IMR-90 (cell line): ENCODE results near the gene RGS10. TPM values are rescaled to one million over a fixed set of nuclear protein-coding genes. Genes with fewer than 3 reads are reported as not detected.
A peak's percentile ranks its signal among the peaks of the same experiment; 100 is the strongest.

Source experiments
- ATAC-seq: fragments of 200-7000 bp; cut with Tn5 transposase; 2 replicates; pipeline ENCODE4 v1.9.1; 2020; ENCODE audit warnings: low read depth, mild to moderate bottlenecking, moderate library complexity
- BruUV-seq: library from RNA; stranded (reverse); fragments of 400-500 nt; replicated peaks from 2 replicates; lab custom pipeline; 2021; lab: Mats Ljungman, UMichigan
- CTCF ChIA-PET: fragments of 300-600 bp; formaldehyde crosslinking; extraction: SDS; loops from one replicate; lab custom pipeline; 2021; ENCODE audit warnings: antibody characterized with exemption; lab: Yijun Ruan, JAX
- POLR2A ChIA-PET: fragments of 300-600 bp; sonication (Branson Sonifier 250); formaldehyde crosslinking; loops from one replicate; lab custom pipeline; 2022; ENCODE audit warnings: antibody characterized with exemption; ENCODE audit not compliant: unreplicated experiment; lab: Charles Lee
- DNase-seq: peaks from one replicate; pipeline ENCODE4 v3.0.0; 2013
- H2AFZ ChIP-seq: replicated peaks from 2 replicates; pipeline ENCODE3; 2013; ENCODE audit warnings: low read length, mild to moderate bottlenecking; ENCODE audit not compliant: poor library complexity
- H2AK5ac ChIP-seq: 2 replicates; pipeline ENCODE4 v1.6.1; 2013; ENCODE audit warnings: low read depth, low read length, inconsistent platforms
- H2AK9ac ChIP-seq: replicated peaks from 2 replicates; pipeline ENCODE3; 2013; ENCODE audit warnings: mild to moderate bottlenecking, low read depth, low read length, moderate library complexity; ENCODE audit not compliant: poor library complexity
- H2BK120ac ChIP-seq: 2 replicates; pipeline ENCODE4 v1.6.1; 2013; ENCODE audit warnings: low read depth, low read length, inconsistent platforms
- H2BK15ac ChIP-seq: 3 replicates; pipeline ENCODE4 v1.6.1; 2013; ENCODE audit warnings: low read depth, low read length, inconsistent platforms
- H2BK20ac ChIP-seq: 2 replicates; pipeline ENCODE4 v1.6.1; 2013; ENCODE audit warnings: low read depth, mild to moderate bottlenecking, inconsistent platforms, low read length, moderate library complexity
- H2BK5ac ChIP-seq: 2 replicates; pipeline ENCODE4 v1.6.1; 2013; ENCODE audit warnings: mild to moderate bottlenecking, low read depth, low read length, inconsistent platforms; ENCODE audit not compliant: poor library complexity, severe bottlenecking
- H3K14ac ChIP-seq: replicated peaks from 2 replicates; pipeline ENCODE4 v1.6.1; 2013; ENCODE audit warnings: low read depth, low read length, inconsistent platforms
- H3K18ac ChIP-seq: 2 replicates; pipeline ENCODE4 v1.6.1; 2013; ENCODE audit warnings: low read depth, low read length, control low read depth
- H3K23ac ChIP-seq: 2 replicates; pipeline ENCODE4 v1.6.1; 2013; ENCODE audit warnings: low read depth, low read length, inconsistent platforms
- H3K27ac ChIP-seq: 2 replicates; pipeline ENCODE4 v1.5.1; 2013; ENCODE audit warnings: mild to moderate bottlenecking, control low read depth, low read length; ENCODE audit not compliant: insufficient read depth
- H3K27me3 ChIP-seq: 2 replicates; pipeline ENCODE4 v1.6.1; 2013; ENCODE audit warnings: low read length; ENCODE audit not compliant: control insufficient read depth, insufficient read depth
- H3K36me3 ChIP-seq: 2 replicates; pipeline ENCODE4 v1.6.1; 2013; ENCODE audit warnings: low read length, mixed read lengths; ENCODE audit not compliant: control insufficient read depth, insufficient read depth
- H3K4ac ChIP-seq: 2 replicates; pipeline ENCODE4 v1.6.1; 2013; ENCODE audit warnings: low read depth, low read length, inconsistent platforms
- H3K4me1 ChIP-seq: 2 replicates; pipeline ENCODE4 v1.6.1; 2013; ENCODE audit warnings: low read length, mixed read lengths; ENCODE audit not compliant: control insufficient read depth, insufficient read depth
- H3K4me2 ChIP-seq: 2 replicates; pipeline ENCODE4 v1.6.1; 2013; ENCODE audit warnings: low read depth, mild to moderate bottlenecking, control low read depth, low read length, moderate library complexity
- H3K4me3 ChIP-seq: 2 replicates; pipeline ENCODE4 v1.5.1; 2013; ENCODE audit warnings: low read depth, mild to moderate bottlenecking, control low read depth, low read length, moderate library complexity; ENCODE audit not compliant: insufficient read depth
- H3K56ac ChIP-seq: 2 replicates; pipeline ENCODE4 v1.6.1; 2013; ENCODE audit warnings: low read length, inconsistent platforms; ENCODE audit not compliant: insufficient read depth; ENCODE audit errors: extremely low read depth
- H3K79me1 ChIP-seq, 2 experiments: 2 replicates each; pipeline ENCODE4 v1.6.1; 2013; ENCODE audit warnings: low read length in 2 of 2, inconsistent platforms in 1 of 2, low read depth in 1 of 2
- H3K9ac ChIP-seq: 2 replicates; pipeline ENCODE4 v1.6.1; 2013; ENCODE audit warnings: low read depth, low read length, control low read depth
- H3K9me1 ChIP-seq: 2 replicates; pipeline ENCODE4 v1.6.1; 2013; ENCODE audit warnings: low read length, inconsistent platforms; ENCODE audit not compliant: insufficient read depth
- H3K9me3 ChIP-seq: 2 replicates; pipeline ENCODE4 v1.6.1; 2013; ENCODE audit warnings: low read length; ENCODE audit not compliant: control insufficient read depth, insufficient read depth
- H4K20me1 ChIP-seq: 2 replicates; pipeline ENCODE4 v1.6.1; 2013; ENCODE audit warnings: low read length, inconsistent platforms; ENCODE audit not compliant: insufficient read depth
- H4K5ac ChIP-seq: 2 replicates; pipeline ENCODE4 v1.6.1; 2013; ENCODE audit warnings: mild to moderate bottlenecking, low read depth, low read length, control low read depth
- H4K8ac ChIP-seq, 2 experiments: 2 replicates each; pipeline ENCODE4 v1.6.1; 2013; ENCODE audit warnings: low read depth in 2 of 2, low read length in 2 of 2, control low read depth in 1 of 2, inconsistent platforms in 1 of 2
- H4K91ac ChIP-seq: 2 replicates; pipeline ENCODE4 v1.6.1; 2013; ENCODE audit warnings: low read depth, low read length, inconsistent platforms; ENCODE audit not compliant: insufficient read depth
- CEBPB ChIP-seq: IDR thresholded peaks from 2 replicates; pipeline ENCODE4 v1.6.1; 2012; ENCODE audit warnings: low read depth, low read length, improper control_type of control experiment
- CTCF ChIP-seq: conservative IDR thresholded peaks from 2 replicates; pipeline ENCODE4 v1.5.1; 2012; ENCODE audit warnings: mild to moderate bottlenecking, low read depth, low read length, improper control_type of control experiment
- ELK1 ChIP-seq: fragments of 150-350 bp; IDR thresholded peaks from 2 replicates; pipeline ENCODE4 v1.6.1; 2016; ENCODE audit warnings: low read depth, mild to moderate bottlenecking, low read length, moderate library complexity, borderline replicate concordance
- MAZ ChIP-seq: IDR thresholded peaks from 2 replicates; pipeline ENCODE4 v1.6.1; 2012; ENCODE audit warnings: low read depth, mild to moderate bottlenecking, low read length, improper control_type of control experiment, moderate library complexity, borderline replicate concordance
- MXI1 ChIP-seq: IDR thresholded peaks from 2 replicates; pipeline ENCODE4 v1.6.1; 2012; ENCODE audit warnings: low read depth, mild to moderate bottlenecking, low read length, moderate library complexity, borderline replicate concordance
- NFE2L2 ChIP-seq: fragments of 150-350 bp; IDR thresholded peaks from 2 replicates; pipeline ENCODE4 v1.6.1; 2016; ENCODE audit warnings: low read depth, mild to moderate bottlenecking, low read length
- RAD21 ChIP-seq: IDR thresholded peaks from 2 replicates; pipeline ENCODE4 v1.6.1; 2012; ENCODE audit warnings: low read length, improper control_type of control experiment
- RCOR1 ChIP-seq: IDR thresholded peaks from 2 replicates; pipeline ENCODE4 v1.6.1; 2012; ENCODE audit warnings: mild to moderate bottlenecking, low read length, improper control_type of control experiment; ENCODE audit not compliant: insufficient replicate concordance
- RFX5 ChIP-seq: IDR thresholded peaks from 2 replicates; pipeline ENCODE4 v1.8.0; 2012; ENCODE audit warnings: low read depth, mild to moderate bottlenecking, low read length, moderate library complexity
- SMC3 ChIP-seq: fragments of 150-350 bp; IDR thresholded peaks from 2 replicates; pipeline ENCODE4 v1.6.1; 2016; ENCODE audit warnings: low read depth, mild to moderate bottlenecking, antibody characterized with exemption, low read length, moderate library complexity
- WGBS, 2 experiments: methylation state at CpG; one replicate each; pipeline versions ENCODE4 v1.1.5 to v1.1.7; 2013; ENCODE audit warnings: missing lambda C conversion rate in 2 of 2; ENCODE audit not compliant: insufficient read length in 1 of 2; ENCODE audit errors: extremely low coverage in 2 of 2; 5-methylcytosine and 5-hydroxymethylcytosine counted together
- dilution Hi-C: fragments of 300-500 bp; cut with HindIII; formaldehyde crosslinking; loops from one replicate; pipeline ENCODE4 v1.14.3; 2018; ENCODE audit warnings: low sequenced_read_pairs; ENCODE audit not compliant: unreplicated experiment
- in situ Hi-C: fragments of 300-500 bp; cut with MboI; formaldehyde crosslinking; loops from 3 replicates; pipeline ENCODE4 v1.14.3; 2019; ENCODE audit warnings: low sequenced_read_pairs, inconsistent platforms, mixed read lengths
- intact Hi-C: fragments of 100-400 bp; cut with micrococcal nuclease; formaldehyde crosslinking; loops from 2 replicates; pipeline ENCODE4 v1.10.0; 2022
- polyA plus RNA-seq, 3 experiments: library from polyadenylated mRNA; depleted of rRNA; stranded (reverse); fragments of >200 nt; gene quantifications; 2 replicates each; pipeline ENCODE4 v1.2.3, GENCODE V29; 2012; ENCODE audit warnings: low replicate concordance in 1 of 3
- total RNA-seq: library from RNA; depleted of rRNA; stranded (reverse); fragments of >200 nt; gene quantifications from 2 replicates; pipeline ENCODE4 v1.2.3, GENCODE V29; 2012

RGS10 gene
- total and polyA plus RNA-seq, 2 of the 4 experiments (the other 2 are of a cell fraction), result 35.3 to 89.7 TPM

DNA sequence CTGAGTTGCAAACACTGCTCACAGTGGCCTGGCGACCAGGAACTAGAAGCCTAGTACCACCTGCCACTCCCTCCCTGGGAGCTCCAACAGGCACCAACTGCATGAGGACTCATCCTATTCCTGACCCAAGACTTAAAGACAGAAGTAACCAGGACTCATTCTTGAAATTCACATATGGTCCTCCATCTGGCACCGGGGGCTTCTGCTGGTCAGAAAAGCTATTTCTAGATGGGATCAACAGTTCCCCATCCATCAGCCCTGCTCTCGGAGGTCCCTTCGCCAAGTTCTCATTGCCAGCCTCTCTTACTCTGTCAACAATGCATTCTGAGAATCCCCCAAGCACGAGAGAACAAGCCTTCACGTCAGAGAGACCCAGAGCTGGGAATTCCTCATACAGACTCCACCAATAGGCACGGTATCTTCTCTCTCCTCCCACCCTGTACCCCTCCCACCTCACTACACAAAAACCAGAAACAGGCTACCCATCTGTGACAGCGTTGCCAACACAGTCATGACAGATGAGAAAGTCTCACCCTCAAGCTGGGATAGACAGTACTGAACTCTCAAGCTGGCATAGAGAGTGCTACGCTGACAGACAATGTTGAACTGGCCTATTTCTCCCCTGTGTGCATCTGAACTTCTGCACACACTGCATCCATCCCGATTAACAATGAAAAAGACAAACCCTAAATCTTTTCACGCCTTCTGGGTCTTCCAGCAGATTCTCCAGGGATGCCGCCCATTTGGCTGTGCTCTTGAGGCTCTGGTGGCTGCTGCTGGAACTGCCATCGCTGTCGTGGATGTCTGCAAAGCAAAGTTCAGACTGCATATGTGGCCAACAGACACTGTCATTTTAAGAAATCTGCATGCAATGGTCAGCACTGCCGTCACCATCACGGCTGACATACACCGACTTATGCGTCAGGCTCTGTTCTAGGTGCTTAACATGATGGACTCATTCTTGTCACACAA is 15.6 kb downstream of the RGS10 start:
- peak; percentile 21 for DNase-seq

More for the DNA sequence above, 15.6 kb downstream of the RGS10 start:
- peak overlapping the region; percentile 59 for H3K4me2 ChIP-seq
- peak overlapping the region; percentile 97 for H2AK5ac ChIP-seq
- peak overlapping the region; percentile 91 for H3K27ac ChIP-seq
- intact Hi-C loops (no loop called here), in situ Hi-C loops (no loop called here), dilution Hi-C loops (no loop called here)
- H3K14ac ChIP-seq, result peak overlapping the region; percentile 80
- peak overlapping the region; percentile 84 for H2BK120ac ChIP-seq
- peak overlapping the region; percentile 78 for H3K4ac ChIP-seq
- peak overlapping the region; percentile 34; the same call in 1 of the 2 replicates for H4K5ac ChIP-seq
- H4K91ac ChIP-seq, result peak overlapping the region; percentile 89
- H2AK9ac ChIP-seq, result peak overlapping the region; percentile 13
- H3K4me1 ChIP-seq, result peaks cover 34% of the 10 kb centered on the region
- peak overlapping the region; percentile 26; the same call in 2 of the 3 replicates for H2BK15ac ChIP-seq
- peaks cover 49% of the 10 kb centered on the region for H3K9me1 ChIP-seq
- no peak for ATAC-seq
- peak overlapping the region; percentile 44 for H2BK5ac ChIP-seq
- peak overlapping the region; percentile 79 for H2BK20ac ChIP-seq
- H4K8ac ChIP-seq, result peak overlapping the region; percentile 35 to 66; a peak in 1 of 4 replicates
- H4K20me1 ChIP-seq, result peaks cover 34% of the 10 kb centered on the region; the same call in 1 of the 2 replicates
- CTCF ChIA-PET, result interaction anchor here (0.9 to 1.3 kb wide), 3 partner anchors 15 to 76 kb away, joined by 3 read pairs; partner anchors contain the start of gene RGS10
- POLR2A ChIA-PET, result no interaction called here
- peaks cover 35% of the 10 kb centered on the region for H3K36me3 ChIP-seq
- no peak for TF ChIP-seq RFX5
- TF ChIP-seq CTCF, result no peak
- TF ChIP-seq RAD21, result no peak
- no peak for TF ChIP-seq MXI1
- TF ChIP-seq ELK1, result no peak
- no peak for TF ChIP-seq MAZ
- no peak for TF ChIP-seq RCOR1
- no peak for TF ChIP-seq SMC3
- no peak for TF ChIP-seq CEBPB
- TF ChIP-seq NFE2L2, result no peak
- BruUV-seq, result no TSS peak
- H3K9me3 ChIP-seq, result no peaks in the 10 kb centered on the region
- H3K18ac ChIP-seq, result peak overlapping the region; percentile 63
- peak overlapping the region; percentile 27; the same call in 1 of the 2 replicates for H3K56ac ChIP-seq
- H2AFZ ChIP-seq, result no peak overlapping the region
- WGBS, 2 experiments, result 62% methylated on average over 11 of the region's 18 CpGs; no CpG with 5 or more reads in 1 of the 2 experiments
- H3K23ac ChIP-seq, result peak overlapping the region; percentile 55
- H3K79me1 ChIP-seq, result peaks cover 31 to 92% of the 10 kb centered on the region in 2 experiments
- no peaks in the 10 kb centered on the region for H3K27me3 ChIP-seq
- no peak overlapping the region for H3K4me3 ChIP-seq
- H3K9ac ChIP-seq, result peak overlapping the region; percentile 28; the same call in 1 of the 2 replicates
